Measurements from ENCODE around the gene PLA2G2C.

GRCh38 chr1:20152599-20152930 is 33.8 kb downstream of the PLA2G2C start:
- TF ChIP-seq EZH2phosphoT487 (IDR thresholded peaks at IDR 0.05; ENCODE audit: low read depth): no peak
- TF ChIP-seq CTCF (IDR thresholded peaks at IDR 0.05; ENCODE audit: low read depth, low read length): no peak
